K562 (cell line): Measurements from ENCODE around the gene MRM3. TPM values are rescaled to one million over a fixed set of nuclear protein-coding genes. Genes with fewer than 3 reads are reported as not detected.

ENCODE experiments used
- ATAC-seq: fragments of 200-7000 bp; cut with Tn5 transposase; 3 replicates; pipeline ENCODE4 v1.9.1; 2020; ENCODE audit warnings: moderate library complexity
- BruUV-seq: library from RNA; stranded (reverse); fragments of 400-500 nt; replicated peaks from 2 replicates; lab custom pipeline; 2021; lab: Mats Ljungman, UMichigan
- CTCF ChIA-PET: fragments of 300-600 bp; formaldehyde crosslinking; extraction: SDS; loops from one replicate; lab custom pipeline; 2021; ENCODE audit warnings: low intra/inter-chr PET ratio; lab: Yijun Ruan, JAX
- POLR2A ChIA-PET: fragments of 300-600, 350-650 bp; sonication (Branson Sonifier 250); formaldehyde crosslinking; extraction: SDS; loops from one replicate; lab custom pipeline; 2021; ENCODE audit warnings: antibody characterized with exemption, inconsistent platforms; lab: Yijun Ruan, JAX
- DNase-seq, 4 experiments: peaks; one replicate each; pipeline versions ENCODE4 v3.0.0 to v3.0.0-alpha.2; 2011 to 2018; ENCODE audit warnings: low spot score in 3 of 4, mixed read lengths in 3 of 4; ENCODE audit errors: extremely low read depth in 1 of 4
- FAIRE-seq: peaks from 2 replicates; lab custom pipeline; 2011; peaks lifted over from hg19 to GRCh38; lab: Jason Lieb, UNC
- H2AFZ ChIP-seq: 2 replicates; pipeline ENCODE4 v1.6.0; 2011; ENCODE audit warnings: low read depth, low read length, control low read depth, inconsistent platforms
- H3K27ac ChIP-seq: fragments of 200-600 bp; 3 replicates; pipeline ENCODE4 v1.8.0; 2011; ENCODE audit warnings: low read depth, mild to moderate bottlenecking, control low read depth, inconsistent platforms, low read length, moderate library complexity, mixed read lengths; ENCODE audit errors: extremely low read depth
- H3K27me3 ChIP-seq, 2 experiments: fragments of 300-600 bp in 1 of 2; 2 replicates in 1 of 2; 3 replicates in 1 of 2; pipeline versions ENCODE4 v1.6.0 to v1.8.0; 2011; ENCODE audit warnings: inconsistent platforms in 2 of 2, low read length in 2 of 2, mild to moderate bottlenecking in 1 of 2, mixed read lengths in 1 of 2, moderate library complexity in 1 of 2; ENCODE audit not compliant: control insufficient read depth in 2 of 2, insufficient read depth in 2 of 2
- H3K36me3 ChIP-seq: fragments of 300-600 bp; 3 replicates; pipeline ENCODE4 v1.8.0; 2011; ENCODE audit warnings: mild to moderate bottlenecking, low read length, inconsistent platforms; ENCODE audit not compliant: control insufficient read depth, insufficient read depth
- H3K4me1 ChIP-seq, 2 experiments: fragments of 200-600 bp in 1 of 2; replicated peaks in 1 of 2; 2 replicates in 1 of 2; 3 replicates in 1 of 2; pipeline versions ENCODE4 v1.5.1 to v1.8.0; 2011; ENCODE audit warnings: inconsistent platforms in 2 of 2, low read length in 2 of 2, mild to moderate bottlenecking in 1 of 2, mixed read lengths in 1 of 2, moderate library complexity in 1 of 2; ENCODE audit not compliant: control insufficient read depth in 2 of 2, insufficient read depth in 2 of 2
- H3K4me2 ChIP-seq: 2 replicates; pipeline ENCODE4 v1.6.1; 2011; ENCODE audit warnings: low read length, control low read depth, inconsistent platforms, mixed read lengths; ENCODE audit not compliant: insufficient read depth
- H3K4me3 ChIP-seq: fragments of 200-600 bp; sonication (generic), shearing (Covaris generic); 2 replicates; pipeline ENCODE4 v1.5.1; 2016; ENCODE audit warnings: control low read depth, inconsistent platforms
- H3K79me2 ChIP-seq: fragments of 200-600 bp; 3 replicates; pipeline ENCODE4 v1.8.0; 2011; ENCODE audit warnings: low read length, inconsistent platforms; ENCODE audit not compliant: control insufficient read depth, insufficient read depth
- H3K9ac ChIP-seq, 2 experiments: 2 replicates each; pipeline versions ENCODE4 v1.6.0 to v1.6.1; 2011; ENCODE audit warnings: low read depth in 2 of 2, low read length in 2 of 2, control low read depth in 1 of 2, inconsistent platforms in 1 of 2, mild to moderate bottlenecking in 1 of 2, mixed read lengths in 1 of 2; ENCODE audit not compliant: insufficient read depth in 1 of 2
- H3K9me1 ChIP-seq: one replicate; pipeline ENCODE4 v1.6.0; 2011; ENCODE audit warnings: inconsistent platforms, mild to moderate bottlenecking, low read length, moderate library complexity; ENCODE audit not compliant: control insufficient read depth, insufficient read depth
- H3K9me3 ChIP-seq: replicated peaks from 2 replicates; pipeline ENCODE4 v1.5.1; 2011; ENCODE audit warnings: low read depth, low read length, inconsistent platforms; ENCODE audit not compliant: control insufficient read depth, insufficient read depth
- H4K20me1 ChIP-seq: replicated peaks from 2 replicates; pipeline ENCODE4 v1.6.1; 2011; ENCODE audit warnings: low read length, inconsistent platforms, mixed read lengths; ENCODE audit not compliant: control insufficient read depth, insufficient read depth
- ARID1B ChIP-seq: fragments of 450-650 bp; IDR thresholded peaks from 2 replicates; pipeline ENCODE4 v1.6.1; 2016; ENCODE audit warnings: antibody characterized with exemption, mild to moderate bottlenecking, inconsistent platforms
- ARID2 ChIP-seq: fragments of 450-650 bp; IDR thresholded peaks from 2 replicates; pipeline ENCODE4 v1.6.1; 2017; ENCODE audit warnings: antibody characterized with exemption, mild to moderate bottlenecking
- GATA2 ChIP-seq: sonication (generic); formaldehyde crosslinking; IDR thresholded peaks from 2 replicates; pipeline ENCODE4 v1.4.0; 2020; ENCODE audit warnings: mild to moderate bottlenecking, missing genetic modification reagents
- GATAD2A ChIP-seq: fragments of 450-650 bp; IDR thresholded peaks from 2 replicates; pipeline ENCODE4 v1.6.1; 2017
- MYC ChIP-seq, 2 experiments: fragments of 250-450 bp in 1 of 2; sonication (Bioruptor Pico) in 1 of 2; IDR thresholded peaks; 2 replicates each; pipeline versions ENCODE4 v1.5.1 to v1.6.1; 2012 to 2021; ENCODE audit warnings: low read depth in 2 of 2, borderline replicate concordance in 1 of 2, improper control_type of control experiment in 1 of 2, low read length in 1 of 2, mild to moderate bottlenecking in 1 of 2, moderate library complexity in 1 of 2
- SUPT5H ChIP-seq: fragments of 450-650 bp; IDR thresholded peaks from 2 replicates; pipeline ENCODE4 v1.6.1; 2016
- TGIF2 ChIP-seq: sonication (generic); formaldehyde crosslinking; IDR thresholded peaks from 2 replicates; pipeline ENCODE4 v1.8.1; 2022; ENCODE audit warnings: mild to moderate bottlenecking, missing genetic modification reagents, moderate library complexity
- ZNF76 ChIP-seq: fragments of 250-450 bp; sonication (Bioruptor Pico); IDR thresholded peaks from 2 replicates; pipeline ENCODE4 v1.4.0; 2020; ENCODE audit warnings: mild to moderate bottlenecking, moderate library complexity, borderline replicate concordance
- WGBS: fragments of 100-300 bp; shearing (Covaris generic); methylation state at CpG from one replicate; pipeline ENCODE4 v1.1.6; 2016; ENCODE audit warnings: low coverage, mixed read lengths; ENCODE audit not compliant: insufficient coverage; ENCODE audit errors: missing lambda C conversion rate; 5-methylcytosine and 5-hydroxymethylcytosine counted together
- in situ Hi-C: fragments of 300-500 bp; cut with MboI; formaldehyde crosslinking; loops from 4 replicates; pipeline ENCODE4 v1.15.0; 2018; ENCODE audit warnings: inconsistent platforms, mixed read lengths
- intact Hi-C: fragments of 100-400 bp; cut with micrococcal nuclease; formaldehyde crosslinking; loops from 2 replicates; pipeline ENCODE4 v1.14.2; 2022
- polyA plus RNA-seq, 8 experiments: library from polyadenylated mRNA; depleted of rRNA in 4 of 8; stranded (reverse) in 5 of 8; unstranded in 3 of 8; fragments of >200 nt; fragmentation: Nextera tagmentation in 2 of 8; fragmentation: Illumina TruSeq in 1 of 8; extraction: Ambion mirVana in 2 of 8; extraction: Trizol in 1 of 8; gene quantifications; 2 replicates each; pipeline versions ENCODE4 v1.2.1 to v1.2.3, GENCODE V29; 2011 to 2014; ENCODE audit warnings: inconsistent platforms in 1 of 8, missing spikeins in 1 of 8
- total RNA-seq, 7 experiments: library from RNA; depleted of rRNA in 6 of 7; stranded (reverse); fragments of >200 nt in 6 of 7; fragmentation: Illumina TruSeq in 2 of 7; extraction: Trizol in 2 of 7; gene quantifications; 2 replicates each; pipeline versions ENCODE4 v1.2.1 to v1.2.3, GENCODE V29; 2011 to 2021; ENCODE audit warnings: low replicate concordance in 1 of 7
- TF ChIP-seq, protein P1 (sequence below): fragments of 250-450 bp; sonication (Bioruptor Pico); IDR thresholded peaks from 2 replicates; pipeline ENCODE4 v1.5.0; 2021; ENCODE audit warnings: mild to moderate bottlenecking, moderate library complexity

Gene MRM3
- total and polyA plus RNA-seq, 9 of the 15 experiments (the other 6 are each of a cell fraction or from before 2014, with no cell fraction given) = 2.4 to 24.8 (median 18.3) TPM

GRCh38 chr17:811051-811784 lies 29.1 kb downstream of the MRM3 start:
- Histone ChIP-seq H3K9me1 (no peaks in the 10 kb centered on the region), H3K9ac (no peak overlapping the region), H3K4me1 (no peaks in the 10 kb centered on the region; a peak in 1 of 5 replicates), H3K79me2 (no peaks in the 10 kb centered on the region), H2AFZ (no peak overlapping the region), H3K36me3 (no peaks in the 10 kb centered on the region), H3K4me2 (no peak overlapping the region), H4K20me1 (no peaks in the 10 kb centered on the region; the same call in 1 of the 2 replicates), H3K27ac (no peak overlapping the region), H3K4me3 (no peak overlapping the region), H3K9me3 (no peaks in the 10 kb centered on the region), H3K27me3 (peaks cover 7 to 55% of the 10 kb centered on the region in 2 experiments; a peak in 4 of 5 replicates)
- FAIRE-seq (no peak), DNase-seq (no peak), ATAC-seq (no peak)
- POLR2A ChIA-PET = no interaction called here
- 0% methylated on average over 12 of the region's 29 CpGs for WGBS
- intact Hi-C loops = no loop called here
- in situ Hi-C loops = no loop called here
- CTCF ChIA-PET = no interaction called here
- no TSS peak for BruUV-seq
- no peak for TF ChIP-seq GATAD2A
- TF ChIP-seq ZNF76 (CRISPR knock-in tag) = no peak
- no peak for TF ChIP-seq SUPT5H
- TF ChIP-seq ARID1B = no peak
- no peak for TF ChIP-seq TGIF2 (CRISPR knock-in tag)
- TF ChIP-seq ARID2 = no peak
- no peak for TF ChIP-seq MYC (IDR thresholded peaks at IDR 0.05; ENCODE audit: low read depth, low read length)
- no peak for TF ChIP-seq MYC (CRISPR knock-in tag; IDR thresholded peaks at IDR 0.05; ENCODE audit: borderline replicate concordance, low read depth)
- TF ChIP-seq GATA2 (CRISPR knock-in tag) = no peak
- TF ChIP-seq, protein P1, sequence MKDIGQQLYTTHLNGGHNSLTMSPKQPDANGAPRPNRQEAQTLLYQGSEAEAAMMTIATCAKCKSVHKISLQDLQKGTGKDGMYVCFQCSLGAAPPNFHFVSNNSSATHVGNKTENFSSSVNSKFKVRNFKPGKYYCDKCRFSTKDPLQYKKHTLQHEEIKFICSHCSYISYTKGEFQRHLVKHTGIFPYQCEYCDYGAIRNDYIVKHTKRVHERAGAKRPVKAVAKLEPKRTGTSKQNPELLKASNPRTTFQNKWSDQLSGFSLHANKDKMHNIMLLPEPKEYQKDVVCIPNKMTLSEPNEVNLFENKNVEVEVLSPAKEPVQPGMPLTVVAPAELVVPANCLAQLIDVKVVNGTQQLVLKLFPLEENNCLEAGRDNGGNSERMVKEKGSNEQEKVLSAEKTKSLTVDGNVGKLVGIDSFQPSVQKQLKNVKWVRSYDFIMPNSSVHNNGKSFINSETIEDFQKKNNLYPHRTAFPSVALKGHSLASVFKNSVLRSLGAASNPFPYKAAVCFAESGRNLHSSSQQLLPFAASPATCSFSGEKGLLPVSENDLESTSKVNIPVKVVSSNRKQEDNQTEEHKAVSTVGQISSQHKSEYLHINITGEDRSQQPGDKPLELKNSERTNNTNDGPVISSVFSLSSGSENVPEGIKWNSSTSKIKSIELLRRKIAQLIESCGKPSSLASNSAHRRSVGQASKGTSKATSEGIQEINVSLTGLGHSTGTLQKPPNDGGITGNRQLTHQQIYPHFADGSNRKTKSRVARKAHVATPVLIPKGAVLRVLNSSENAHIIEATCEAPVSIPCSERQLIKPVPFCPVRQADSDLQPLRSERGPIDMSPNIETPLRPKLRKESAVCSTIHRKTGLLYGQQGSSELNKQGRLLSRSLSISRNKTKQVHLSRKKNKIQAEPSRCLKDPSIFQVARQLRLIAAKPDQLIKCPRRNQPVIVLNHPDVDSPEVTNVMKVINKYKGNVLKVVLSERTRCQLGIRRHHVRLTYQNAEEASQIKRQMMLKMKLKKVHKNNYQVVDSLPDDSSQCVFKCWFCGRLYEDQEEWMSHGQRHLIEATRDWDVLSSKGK (CRISPR knock-in tag) = no peak
